ENCODE data around the gene TPSAB1. TPM values are rescaled to one million over a fixed set of nuclear protein-coding genes. Genes with fewer than 3 reads are reported as not detected.

Gene TPSAB1
- total RNA-seq, 1 experiment from 2014 or later = 0.25 TPM

GRCh38 chr16:1283996-1284616 lies 43.6 kb downstream of the TPSAB1 start (continued):
- no peak for TF ChIP-seq ZNF274 (IDR thresholded peaks at IDR 0.05; ENCODE audit: low read depth, low read length)
- TF ChIP-seq CEBPB (IDR thresholded peaks at IDR 0.05; ENCODE audit: low read depth) = no peak

- H3K9ac ChIP-seq (ENCODE audit: low read length) = no peak overlapping the region
- no peaks in the 10 kb centered on the region for H3K36me3 ChIP-seq (ENCODE audit: control insufficient read depth in 1 of 2, insufficient read depth in 2 of 2, low read length in 2 of 2)
- POLR2A ChIA-PET = no interaction called here
- no peak overlapping the region for H3K27ac ChIP-seq (ENCODE audit: low read depth, low read length)
- CTCF ChIA-PET = no interaction called here
- peaks cover 0 to 15% of the 10 kb centered on the region in 2 experiments; a peak in 2 of 4 replicates for H3K4me1 ChIP-seq (ENCODE audit: control insufficient read depth in 1 of 2, insufficient read depth in 2 of 2, low read length in 2 of 2)
- no peak overlapping the region for H3K4me2 ChIP-seq (ENCODE audit: low read length)
- intact Hi-C loops (cut with micrococcal nuclease) = no loop called here
- no peak overlapping the region for H3K4me3 ChIP-seq (replicated peaks in 1 of 2; ENCODE audit: low read depth in 1 of 2, low read length in 2 of 2)
- H3K9me2 ChIP-seq (ENCODE audit: insufficient read depth) = no peaks in the 10 kb centered on the region
- H2AFZ ChIP-seq (ENCODE audit: low read depth, low read length, poor library complexity, severe bottlenecking) = no peak overlapping the region
- ATAC-seq = peak; percentile 15; the same call in 1 of the 2 replicates
- H3K27me3 ChIP-seq (ENCODE audit: insufficient read depth, low read length) = no peaks in the 10 kb centered on the region
- TF ChIP-seq CTCF (IDR thresholded peaks at IDR 0.05 in 2 of 3, conservative IDR thresholded peaks at IDR 0.05 in 1 of 3; ENCODE audit: borderline replicate concordance in 1 of 3, insufficient read depth in 1 of 3, low read depth in 2 of 3, low read length in 2 of 3) (0 out of 6 replicates have a peak, but pooled peaks of 2 of the 3 experiments have one; percentile 8 to 13), EZH2phosphoT487 (IDR thresholded peaks at IDR 0.05; ENCODE audit: borderline replicate concordance) (no peak), REST (IDR thresholded peaks at IDR 0.05; ENCODE audit: low read depth) (no peak), ZFX (IDR thresholded peaks at IDR 0.05) (no peak)
- no peaks in the 10 kb centered on the region for H3K9me3 ChIP-seq (ENCODE audit: control insufficient read depth in 1 of 2, insufficient read depth in 1 of 2, low read depth in 1 of 2, low read length in 2 of 2)
- no TSS peak for BruUV-seq (replicated peaks)
- RAD21 ChIA-PET (ENCODE audit: low non-redundant PET in 1 of 2, low total read pairs in 2 of 2, uncharacterized antibody in 2 of 2, unreplicated experiment in 2 of 2) = no interaction called here
- H3K79me2 ChIP-seq (ENCODE audit: insufficient read depth, low read length) = no peaks in the 10 kb centered on the region
- no peak for DNase-seq (ENCODE audit: low read depth, low spot score)
- H4K20me1 ChIP-seq (ENCODE audit: insufficient read depth) = no peaks in the 10 kb centered on the region
Measured at GRCh38 chr16:1285669-1286512, 45.4 kb downstream of the TPSAB1 start.

Data from HCT116 (cell line).